Tibial nerve (tissue), 4 donors: Measurements from ENCODE around the gene NALCN.

Experiments used
- EP300 ChIP-seq, 2 donors: sonication (generic); formaldehyde crosslinking; IDR thresholded peaks; one replicate each; pipeline ENCODE4 v1.6.1; 2017; ENCODE audit warnings: antibody characterized with exemption in 2 of 2, mild to moderate bottlenecking in 1 of 2
- POLR2A ChIP-seq, 2 donors: fragments of 450-650 bp; IDR thresholded peaks; one replicate each; pipeline ENCODE4 v1.6.1; 2017; ENCODE audit warnings: antibody characterized with exemption in 2 of 2, mild to moderate bottlenecking in 2 of 2, moderate library complexity in 2 of 2
- TF ChIP-seq, protein P1 (sequence below), 5 experiments: fragments of 200-600 bp in 3 of 5; fragments of 450-650 bp in 2 of 5; sonication (generic) in 3 of 5; IDR thresholded peaks; one replicate each; pipeline ENCODE4 v1.5.1; 2016 to 2019; ENCODE audit warnings: antibody characterized with exemption in 5 of 5, mild to moderate bottlenecking in 3 of 5, moderate library complexity in 2 of 5

GRCh38 chr13:101149735-101150384 lies 266.4 kb downstream of the NALCN start:
- TF ChIP-seq, protein P1, sequence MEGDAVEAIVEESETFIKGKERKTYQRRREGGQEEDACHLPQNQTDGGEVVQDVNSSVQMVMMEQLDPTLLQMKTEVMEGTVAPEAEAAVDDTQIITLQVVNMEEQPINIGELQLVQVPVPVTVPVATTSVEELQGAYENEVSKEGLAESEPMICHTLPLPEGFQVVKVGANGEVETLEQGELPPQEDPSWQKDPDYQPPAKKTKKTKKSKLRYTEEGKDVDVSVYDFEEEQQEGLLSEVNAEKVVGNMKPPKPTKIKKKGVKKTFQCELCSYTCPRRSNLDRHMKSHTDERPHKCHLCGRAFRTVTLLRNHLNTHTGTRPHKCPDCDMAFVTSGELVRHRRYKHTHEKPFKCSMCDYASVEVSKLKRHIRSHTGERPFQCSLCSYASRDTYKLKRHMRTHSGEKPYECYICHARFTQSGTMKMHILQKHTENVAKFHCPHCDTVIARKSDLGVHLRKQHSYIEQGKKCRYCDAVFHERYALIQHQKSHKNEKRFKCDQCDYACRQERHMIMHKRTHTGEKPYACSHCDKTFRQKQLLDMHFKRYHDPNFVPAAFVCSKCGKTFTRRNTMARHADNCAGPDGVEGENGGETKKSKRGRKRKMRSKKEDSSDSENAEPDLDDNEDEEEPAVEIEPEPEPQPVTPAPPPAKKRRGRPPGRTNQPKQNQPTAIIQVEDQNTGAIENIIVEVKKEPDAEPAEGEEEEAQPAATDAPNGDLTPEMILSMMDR (IDR thresholded peaks at IDR 0.05) = no peak
- TF ChIP-seq POLR2A (IDR thresholded peaks at IDR 0.05) (no peak), EP300 (IDR thresholded peaks at IDR 0.05) (no peak)
